ENCODE measurements around the gene BMX. TPM values are rescaled to one million over a fixed set of nuclear protein-coding genes. Genes with fewer than 3 reads are reported as not detected.
A peak's percentile ranks its signal among the peaks of the same experiment; 100 is the strongest.

Gene BMX
- polyA plus RNA-seq, 1 experiment = not detected

DNA sequence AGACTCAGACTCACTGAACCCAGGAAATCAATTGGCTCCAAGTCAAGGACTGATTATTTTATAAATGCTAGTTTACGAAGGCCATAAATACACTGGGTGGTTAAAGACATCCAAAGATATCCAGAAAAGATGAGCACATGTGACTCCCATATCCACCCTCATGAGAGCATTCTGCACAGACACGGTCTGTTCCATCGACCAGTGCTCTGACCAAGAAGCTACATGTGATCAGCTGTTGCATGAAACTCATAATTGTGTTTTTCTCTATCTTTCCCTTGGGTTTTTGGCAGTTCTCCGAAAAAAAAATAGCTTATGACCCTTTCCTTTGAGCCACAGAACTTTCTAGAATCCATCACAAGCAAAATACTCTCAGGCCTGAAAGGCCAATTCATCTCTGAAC lies 4.8 kb upstream of the BMX start:
- TF ChIP-seq, protein P1, sequence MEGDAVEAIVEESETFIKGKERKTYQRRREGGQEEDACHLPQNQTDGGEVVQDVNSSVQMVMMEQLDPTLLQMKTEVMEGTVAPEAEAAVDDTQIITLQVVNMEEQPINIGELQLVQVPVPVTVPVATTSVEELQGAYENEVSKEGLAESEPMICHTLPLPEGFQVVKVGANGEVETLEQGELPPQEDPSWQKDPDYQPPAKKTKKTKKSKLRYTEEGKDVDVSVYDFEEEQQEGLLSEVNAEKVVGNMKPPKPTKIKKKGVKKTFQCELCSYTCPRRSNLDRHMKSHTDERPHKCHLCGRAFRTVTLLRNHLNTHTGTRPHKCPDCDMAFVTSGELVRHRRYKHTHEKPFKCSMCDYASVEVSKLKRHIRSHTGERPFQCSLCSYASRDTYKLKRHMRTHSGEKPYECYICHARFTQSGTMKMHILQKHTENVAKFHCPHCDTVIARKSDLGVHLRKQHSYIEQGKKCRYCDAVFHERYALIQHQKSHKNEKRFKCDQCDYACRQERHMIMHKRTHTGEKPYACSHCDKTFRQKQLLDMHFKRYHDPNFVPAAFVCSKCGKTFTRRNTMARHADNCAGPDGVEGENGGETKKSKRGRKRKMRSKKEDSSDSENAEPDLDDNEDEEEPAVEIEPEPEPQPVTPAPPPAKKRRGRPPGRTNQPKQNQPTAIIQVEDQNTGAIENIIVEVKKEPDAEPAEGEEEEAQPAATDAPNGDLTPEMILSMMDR (IDR thresholded peaks at IDR 0.05; ENCODE audit: low read depth, low read length) = no peak
- H3K27ac ChIP-seq (ENCODE audit: low read depth, low read length) = no peak overlapping the region
- no peaks in the 10 kb centered on the region for H3K9me3 ChIP-seq (ENCODE audit: control insufficient read depth, insufficient read depth, low read length)
- no peak for DNase-seq (ENCODE audit: low read depth, low spot score)
- no peaks in the 10 kb centered on the region for H3K27me3 ChIP-seq (ENCODE audit: control insufficient read depth, insufficient read depth, low read length)
- H3K4me3 ChIP-seq (ENCODE audit: low read depth, low read length) = no peak overlapping the region
- CTCF ChIA-PET = interaction anchor here (0.5 to 1.4 kb wide), 5 partner anchors 30 to 1396 kb away, joined by 3 to 5 read pairs (median 4); no protein-coding TSS in a partner anchor
- POLR2A ChIA-PET = no interaction called here

DNA sequence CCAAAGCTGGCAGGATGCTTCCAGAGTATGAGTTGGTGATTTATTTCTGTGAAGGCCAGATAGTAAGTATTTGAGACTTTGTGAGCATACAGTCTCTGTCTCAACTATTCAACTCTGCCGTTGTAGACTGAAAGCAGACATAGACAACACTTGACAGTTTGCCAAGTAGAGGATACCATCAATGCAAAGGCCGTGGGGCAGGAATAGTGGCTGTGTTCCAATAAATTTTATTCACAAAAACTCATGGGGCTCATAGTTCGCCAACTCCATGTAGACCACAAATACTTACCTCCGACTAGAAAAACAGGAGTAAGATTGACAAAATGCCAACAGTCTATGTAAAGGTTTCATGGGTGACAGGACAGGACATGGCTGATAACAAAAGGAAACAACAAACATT lies 3.8 kb upstream of the BMX start:
- TF ChIP-seq, protein P1 (IDR thresholded peaks at IDR 0.05; ENCODE audit: low read depth, low read length) = no peak
- H3K27ac ChIP-seq (ENCODE audit: low read depth, low read length) = no peak overlapping the region
- no peak for DNase-seq (ENCODE audit: low read depth, low spot score)
- H3K4me3 ChIP-seq (ENCODE audit: low read depth, low read length) = no peak overlapping the region
- H3K27me3 ChIP-seq (ENCODE audit: control insufficient read depth, insufficient read depth, low read length) = no peaks in the 10 kb centered on the region
- POLR2A ChIA-PET = no interaction called here
- H3K9me3 ChIP-seq (ENCODE audit: control insufficient read depth, insufficient read depth, low read length) = no peaks in the 10 kb centered on the region
- CTCF ChIA-PET = interaction anchor here (0.6 to 1.4 kb wide), 3 partner anchors 29 to 176 kb away, joined by 5 to 6 read pairs (median 5); no protein-coding TSS in a partner anchor

DNA sequence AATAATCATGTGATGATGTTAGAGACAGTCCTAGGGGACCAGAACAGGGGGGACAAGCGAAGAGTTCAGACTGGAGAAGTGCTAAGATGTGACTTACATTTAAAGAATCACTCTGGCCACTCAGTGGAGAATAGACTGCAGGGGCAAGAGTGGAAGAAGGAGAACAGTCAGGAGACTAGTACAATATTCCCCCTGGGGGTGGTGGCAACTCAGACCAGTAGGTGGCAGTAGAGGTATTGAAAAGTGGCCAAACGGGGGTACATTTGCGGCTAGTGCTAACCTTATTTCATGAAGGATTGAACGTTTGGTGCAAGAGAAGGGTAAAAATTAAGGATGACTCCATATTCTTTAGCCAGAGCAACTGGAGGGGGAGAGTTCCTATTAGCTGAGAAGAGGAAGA lies 2.7 kb upstream of the BMX start:
- CTCF ChIA-PET = no interaction called here
- Histone ChIP-seq H3K27ac (ENCODE audit: low read depth, low read length) (no peak overlapping the region), H3K27me3 (ENCODE audit: control insufficient read depth, insufficient read depth, low read length) (no peaks in the 10 kb centered on the region), H3K9me3 (ENCODE audit: control insufficient read depth, insufficient read depth, low read length) (no peaks in the 10 kb centered on the region), H3K4me3 (ENCODE audit: low read depth, low read length) (no peak overlapping the region)
- DNase-seq (ENCODE audit: low read depth, low spot score) = no peak
- TF ChIP-seq, protein P1 (IDR thresholded peaks at IDR 0.05; ENCODE audit: low read depth, low read length) = peak; percentile 60
- POLR2A ChIA-PET = no interaction called here

DNA sequence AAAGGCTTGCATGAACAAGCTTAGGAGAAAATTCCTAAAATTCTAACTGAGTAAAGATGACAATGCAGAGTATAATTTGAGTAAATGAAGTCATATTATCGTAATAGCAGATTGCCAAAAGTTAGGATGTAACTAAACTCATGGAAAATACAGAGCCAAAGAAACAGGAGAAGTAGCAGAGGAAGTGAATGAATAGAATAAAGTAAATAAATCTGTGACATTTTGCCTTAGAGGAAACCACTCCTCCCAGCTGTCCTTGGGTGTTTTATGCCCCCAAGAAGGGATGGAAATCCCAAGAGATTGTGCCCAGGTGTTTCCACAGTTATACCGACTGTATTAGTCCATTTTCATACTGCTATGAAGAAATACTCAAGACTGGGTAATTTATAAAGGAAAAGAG lies 1.9 kb upstream of the BMX start:
- ChIA-PET CTCF (interaction anchor here (0.6 to 0.7 kb wide), 4 partner anchors 8 to 1533 kb away, joined by 3 to 7 read pairs (median 4); no protein-coding TSS in a partner anchor), POLR2A (no interaction called here)
- no peaks in the 10 kb centered on the region for H3K9me3 ChIP-seq (ENCODE audit: control insufficient read depth, insufficient read depth, low read length)
- H3K4me3 ChIP-seq (ENCODE audit: low read depth, low read length) = no peak overlapping the region
- DNase-seq (ENCODE audit: low read depth, low spot score) = no peak
- no peaks in the 10 kb centered on the region for H3K27me3 ChIP-seq (ENCODE audit: control insufficient read depth, insufficient read depth, low read length)
- H3K27ac ChIP-seq (ENCODE audit: low read depth, low read length) = no peak overlapping the region
- TF ChIP-seq, protein P1 (IDR thresholded peaks at IDR 0.05; ENCODE audit: low read depth, low read length) = no peak

DNA sequence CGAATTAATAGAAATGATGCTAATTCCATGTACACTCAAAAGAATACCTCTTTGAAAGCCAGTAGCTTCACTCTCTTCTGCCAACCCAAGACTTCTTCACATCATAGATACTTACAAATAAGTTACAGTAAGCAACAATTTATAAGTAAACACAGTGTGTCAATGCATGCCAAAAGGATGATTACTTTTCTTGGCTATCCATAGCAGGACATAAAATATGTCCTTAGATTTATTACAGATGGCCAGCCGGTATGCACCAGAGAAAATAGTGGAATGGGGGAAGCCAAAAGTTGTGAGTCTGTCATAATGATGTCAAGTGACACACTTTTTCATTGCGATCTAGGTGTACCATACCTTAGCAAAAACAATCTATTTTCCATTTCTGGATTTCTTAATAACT lies 631 bp upstream of the BMX start:
- Histone ChIP-seq H3K4me3 (ENCODE audit: low read depth, low read length) (no peak overlapping the region), H3K27ac (ENCODE audit: low read depth, low read length) (no peak overlapping the region), H3K9me3 (ENCODE audit: control insufficient read depth, insufficient read depth, low read length) (no peaks in the 10 kb centered on the region), H3K27me3 (ENCODE audit: control insufficient read depth, insufficient read depth, low read length) (no peaks in the 10 kb centered on the region)
- TF ChIP-seq, protein P1 (IDR thresholded peaks at IDR 0.05; ENCODE audit: low read depth, low read length) = no peak
- CTCF ChIA-PET = interaction anchor here (0.8 to 1.0 kb wide), 3 partner anchors 31 to 200 kb away, joined by 3 read pairs; no protein-coding TSS in a partner anchor
- POLR2A ChIA-PET = no interaction called here
- no peak for DNase-seq (ENCODE audit: low read depth, low spot score)

Data from AG04450 (cell line).